Cerebellar cortex (tissue), 1 donor: ENCODE data around the gene RIMOC1.
A peak's percentile ranks its signal among the peaks of the same experiment; 100 is the strongest.
"Not testable (repeated sequence)": the region's sequence is repeated elsewhere in the genome, so short reads cannot be mapped to it uniquely, and the experiment has no call there.

Source experiments
- DNase-seq: peaks from one replicate; pipeline ENCODE4 v3.0.0-alpha.2; 2015; ENCODE audit warnings: low spot score

RIMOC1 gene

GRCh38 chr5:41891066-41891707 lies 13.0 kb upstream of the RIMOC1 start:
- DNase-seq: no peak

GRCh38 chr5:41892031-41892430 lies 12.1 kb upstream of the RIMOC1 start:
- no peak for DNase-seq

GRCh38 chr5:41893074-41893851 lies 10.9 kb upstream of the RIMOC1 start:
- DNase-seq: no peak

- no peak for DNase-seq
Measured at GRCh38 chr5:41896230-41896629, 7.9 kb upstream of the RIMOC1 start.

- DNase-seq: no peak
Measured at GRCh38 chr5:41903382-41903891, 707 bp upstream of the RIMOC1 start.

- no peak for DNase-seq
Measured at GRCh38 chr5:41906151-41906550, 2.0 kb downstream of the RIMOC1 start.

GRCh38 chr5:41908374-41909079 lies 4.4 kb downstream of the RIMOC1 start:
- no peak for DNase-seq

- DNase-seq: no peak
Measured at GRCh38 chr5:41918105-41918504, 14.0 kb downstream of the RIMOC1 start.

- DNase-seq: no peak
Measured at GRCh38 chr5:41921166-41921565, 17.0 kb downstream of the RIMOC1 start.

- no peak for DNase-seq
Measured at GRCh38 chr5:41921874-41922273, 17.7 kb downstream of the RIMOC1 start.

GRCh38 chr5:41924526-41924871 lies 20.4 kb downstream of the RIMOC1 start:
- DNase-seq: no peak

GRCh38 chr5:41924872-41925554 lies 20.9 kb downstream of the RIMOC1 start, which contains the start of gene FBXO4:
FBXO4 (plus strand) TSS chr5:41925281; CDS start chr5:41925310, 29 bp downstream.
- DNase-seq: peak; percentile 77

GRCh38 chr5:41925555-41925951 lies 21.4 kb downstream of the RIMOC1 start:
- peak; percentile 52 for DNase-seq

- DNase-seq: no peak
Measured at GRCh38 chr5:41927604-41928003, 23.5 kb downstream of the RIMOC1 start.

GRCh38 chr5:41929035-41929434 lies 24.9 kb downstream of the RIMOC1 start:
- no peak for DNase-seq

GRCh38 chr5:41932770-41933169 lies 28.6 kb downstream of the RIMOC1 start:
- DNase-seq: no peak

- DNase-seq: no peak
Measured at GRCh38 chr5:41935544-41935943, 31.4 kb downstream of the RIMOC1 start.

- DNase-seq: no peak
Measured at GRCh38 chr5:41940641-41941040, 36.5 kb downstream of the RIMOC1 start.

GRCh38 chr5:41945332-41945955 lies 41.3 kb downstream of the RIMOC1 start:
- not testable (repeated sequence) for DNase-seq

GRCh38 chr5:41951224-41951623 lies 47.1 kb downstream of the RIMOC1 start:
- DNase-seq: no peak
